Ovary (tissue), 9 donors: Measurements from ENCODE around the gene CNTNAP5. TPM values are rescaled to one million over a fixed set of nuclear protein-coding genes. Genes with fewer than 3 reads are reported as not detected.

Source experiments
- DNase-seq, 5 donors: peaks; one replicate each; pipeline ENCODE4 v3.0.0-alpha.2; 2019 to 2020
- H3K27ac ChIP-seq, 2 donors: fragments of 200-600 bp; one replicate each; pipeline versions ENCODE4 v1.5.1 to v1.8.0; 2019 to 2022
- H3K27me3 ChIP-seq: fragments of 200-600 bp; one replicate; pipeline ENCODE4 v1.8.0; 2022
- H3K36me3 ChIP-seq: fragments of 200-600 bp; sonication (generic); one replicate; pipeline ENCODE4 v1.5.1; 2019
- H3K4me1 ChIP-seq: one replicate; pipeline ENCODE4 v1.8.1; 2013; ENCODE audit warnings: mild to moderate bottlenecking, moderate library complexity; ENCODE audit not compliant: insufficient read depth
- H3K4me3 ChIP-seq: fragments of 200-600 bp; sonication (generic); one replicate; pipeline ENCODE4 v1.5.1; 2017
- H3K9me3 ChIP-seq, 2 donors: fragments of 200-600 bp in 1 of 2; sonication (generic) in 1 of 2; one replicate each; pipeline versions ENCODE4 v1.5.1 to v1.8.1; 2013 to 2019; ENCODE audit warnings: mild to moderate bottlenecking in 1 of 2, moderate library complexity in 1 of 2
- EP300 ChIP-seq: sonication (generic); formaldehyde crosslinking; IDR thresholded peaks from one replicate; pipeline ENCODE4 v1.6.1; 2017; ENCODE audit warnings: antibody characterized with exemption
- POLR2A ChIP-seq: fragments of 450-650 bp; IDR thresholded peaks from one replicate; pipeline ENCODE4 v1.6.1; 2017; ENCODE audit warnings: antibody characterized with exemption, mild to moderate bottlenecking, moderate library complexity
- WGBS, 3 donors: extraction: QIAGEN DNeasy Blood & Tissue Kit in 1 of 3; methylation state at CpG; one replicate each; pipeline versions ENCODE4 v1.1.5 to v1.1.7; 2013 to 2017; 5-methylcytosine and 5-hydroxymethylcytosine counted together
- intact Hi-C, 4 donors: fragments of 100-400 bp; cut with DNase I; formaldehyde crosslinking; loops; one replicate each; pipeline versions ENCODE4 v1.11.0 to v1.15.1; 2022 to 2023
- polyA plus RNA-seq, 2 donors: library from polyadenylated mRNA; stranded (reverse); fragments of 200-250 nt in 1 of 2; fragments of 350-450 nt in 1 of 2; fragmentation: Illumina TruSeq in 1 of 2; extraction: RNeasy Lipid Tissue Mini Kit (QIAGEN cat#74804) in 1 of 2; gene quantifications; one replicate each; pipeline ENCODE4 v1.2.3, GENCODE V29; 2013 to 2014
- total RNA-seq, 7 donors: library from RNA; depleted of rRNA in 2 of 7; stranded (reverse); fragments of >200 nt in 2 of 7; fragmentation: NEBNext Ultra II Directional in 3 of 7; extraction: Animal tissue kit (Norgen Biotek cat#: 25700) in 3 of 7; gene quantifications; one replicate each; pipeline versions ENCODE4 v1.1.0 to v1.2.4, GENCODE V29; 2016 to 2023
- TF ChIP-seq, protein P1 (sequence below), 3 donors: fragments of 450-650 bp in 2 of 3; fragments of 200-600 bp in 1 of 3; IDR thresholded peaks; one replicate each; pipeline versions ENCODE4 v1.5.1 to v1.8.0; 2016 to 2022; ENCODE audit warnings: antibody characterized with exemption in 3 of 3, mild to moderate bottlenecking in 1 of 3
- donor health status: DM: no; HTN: no; CAD: no; lungs with moderate emphysema.
- donor health status: DM: no; HTN: no; CAD: no.
- donor health status: Bipolar disorder and iron deficiency.
- donor health status: DM: yes; HTN: yes; CAD: no.
- donor health status: DM: no; HTN: no; CAD: no.
- donor health status: DM: yes; HTN: yes; CAD: no.

Gene CNTNAP5
- total and polyA plus RNA-seq, 9 donors = not detected

DNA sequence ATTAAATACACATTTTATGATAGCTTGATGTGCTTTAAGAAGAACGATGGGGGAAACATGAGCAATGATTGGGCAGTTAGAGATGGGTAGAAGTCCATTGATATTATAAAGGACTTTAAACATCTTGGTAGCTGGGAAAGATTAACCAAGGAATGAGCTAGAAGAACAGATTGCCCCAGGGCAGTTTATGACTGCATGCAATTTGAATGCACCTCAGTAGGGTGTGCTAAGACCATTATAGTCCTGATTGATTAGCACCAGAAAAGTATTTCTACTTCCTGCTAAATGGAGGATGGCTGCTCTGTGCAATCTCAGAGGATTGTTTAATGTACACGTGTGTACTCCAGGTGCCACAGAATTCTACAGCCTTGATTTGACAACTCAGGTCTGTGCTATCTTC, 641.9 kb downstream of the CNTNAP5 start:
- no peak overlapping the region for H3K27ac ChIP-seq
- no peaks in the 10 kb centered on the region for H3K9me3 ChIP-seq
- 76 to 88% (median 78%) methylated on average over 2 of the region's 2 CpGs for WGBS, 3 donors
- TF ChIP-seq POLR2A = no peak
- TF ChIP-seq, protein P1, sequence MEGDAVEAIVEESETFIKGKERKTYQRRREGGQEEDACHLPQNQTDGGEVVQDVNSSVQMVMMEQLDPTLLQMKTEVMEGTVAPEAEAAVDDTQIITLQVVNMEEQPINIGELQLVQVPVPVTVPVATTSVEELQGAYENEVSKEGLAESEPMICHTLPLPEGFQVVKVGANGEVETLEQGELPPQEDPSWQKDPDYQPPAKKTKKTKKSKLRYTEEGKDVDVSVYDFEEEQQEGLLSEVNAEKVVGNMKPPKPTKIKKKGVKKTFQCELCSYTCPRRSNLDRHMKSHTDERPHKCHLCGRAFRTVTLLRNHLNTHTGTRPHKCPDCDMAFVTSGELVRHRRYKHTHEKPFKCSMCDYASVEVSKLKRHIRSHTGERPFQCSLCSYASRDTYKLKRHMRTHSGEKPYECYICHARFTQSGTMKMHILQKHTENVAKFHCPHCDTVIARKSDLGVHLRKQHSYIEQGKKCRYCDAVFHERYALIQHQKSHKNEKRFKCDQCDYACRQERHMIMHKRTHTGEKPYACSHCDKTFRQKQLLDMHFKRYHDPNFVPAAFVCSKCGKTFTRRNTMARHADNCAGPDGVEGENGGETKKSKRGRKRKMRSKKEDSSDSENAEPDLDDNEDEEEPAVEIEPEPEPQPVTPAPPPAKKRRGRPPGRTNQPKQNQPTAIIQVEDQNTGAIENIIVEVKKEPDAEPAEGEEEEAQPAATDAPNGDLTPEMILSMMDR (IDR thresholded peaks at IDR 0.05) = no peak
- no peak for TF ChIP-seq EP300
- H3K36me3 ChIP-seq = no peaks in the 10 kb centered on the region
- H3K4me1 ChIP-seq = no peaks in the 10 kb centered on the region
- intact Hi-C loops = no loop called here
- H3K27me3 ChIP-seq = no peaks in the 10 kb centered on the region
- H3K4me3 ChIP-seq = no peak overlapping the region
- no peak for DNase-seq

DNA sequence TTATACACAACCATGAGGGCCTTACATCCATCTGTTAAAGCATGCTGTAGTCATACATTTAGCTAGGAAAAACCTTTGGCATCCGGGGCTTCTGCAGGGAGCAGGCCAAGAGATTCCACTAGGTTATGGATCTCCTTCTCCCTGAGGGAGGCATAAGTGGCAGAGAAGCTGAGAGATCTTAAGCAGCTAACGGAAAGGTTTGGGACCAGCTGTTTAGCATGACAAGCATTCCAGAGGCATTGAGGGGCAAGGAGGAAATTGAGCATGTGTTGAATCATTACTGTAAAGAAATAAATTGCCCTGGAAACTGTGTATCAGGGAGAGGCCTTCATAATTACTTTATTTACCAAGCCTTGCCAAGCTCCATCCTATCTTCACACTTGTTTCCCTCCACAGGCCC, 643.1 kb downstream of the CNTNAP5 start:
- Histone ChIP-seq H3K27me3 (no peaks in the 10 kb centered on the region), H3K4me3 (no peak overlapping the region), H3K9me3 (no peaks in the 10 kb centered on the region), H3K27ac (no peak overlapping the region), H3K4me1 (no peaks in the 10 kb centered on the region), H3K36me3 (no peaks in the 10 kb centered on the region)
- DNase-seq = no peak
- intact Hi-C loops = no loop called here
- WGBS, 3 donors = 21 to 47% (median 22%) methylated on average over 2 of the region's 2 CpGs
- TF ChIP-seq POLR2A = no peak
- TF ChIP-seq, protein P1 (IDR thresholded peaks at IDR 0.05) = no peak
- TF ChIP-seq EP300 = no peak

DNA sequence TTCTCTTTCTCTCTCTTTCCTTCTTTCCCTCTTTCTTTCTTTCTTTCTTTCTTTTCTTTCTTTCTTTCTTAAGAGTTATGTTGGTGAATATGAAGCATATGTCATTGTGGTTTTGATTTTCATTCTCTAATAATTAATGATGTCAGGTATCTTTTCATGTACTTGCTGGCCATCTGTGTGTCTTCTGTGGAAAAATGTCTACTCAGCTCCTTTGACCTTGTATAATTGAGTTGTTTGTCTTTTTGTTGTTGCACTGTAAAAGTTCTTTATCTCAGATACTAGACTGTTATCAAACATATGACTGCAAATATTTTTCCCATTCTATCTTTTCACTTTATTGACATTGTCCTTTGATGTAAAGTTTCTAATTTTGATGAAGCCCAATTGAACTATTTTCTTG, 645.1 kb downstream of the CNTNAP5 start:
- intact Hi-C loops = no loop called here
- no peak overlapping the region for H3K27ac ChIP-seq
- no peak for DNase-seq
- no peak for TF ChIP-seq EP300
- no peak overlapping the region for H3K4me3 ChIP-seq
- H3K4me1 ChIP-seq = no peaks in the 10 kb centered on the region
- H3K36me3 ChIP-seq = no peaks in the 10 kb centered on the region
- H3K9me3 ChIP-seq = no peaks in the 10 kb centered on the region
- H3K27me3 ChIP-seq = no peaks in the 10 kb centered on the region

DNA sequence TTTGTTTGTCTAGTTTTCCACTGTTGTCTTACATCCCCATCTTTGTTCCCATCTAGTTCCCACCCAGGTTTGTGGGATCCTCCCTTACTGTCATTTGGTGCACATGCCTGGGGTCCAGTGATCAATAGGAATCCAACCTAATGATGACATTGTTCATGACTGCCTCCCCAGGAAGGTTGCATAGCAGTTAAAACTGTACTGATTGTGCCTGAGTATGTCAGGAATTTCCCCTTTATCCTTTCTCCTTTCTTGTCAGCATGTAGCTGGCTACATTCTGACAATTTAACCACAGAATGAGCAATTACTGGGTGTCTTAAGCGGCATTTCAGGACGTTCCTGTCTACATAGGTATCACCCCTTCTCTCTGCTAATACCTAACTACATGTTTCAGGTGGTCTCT, 653.0 kb downstream of the CNTNAP5 start:
- no peaks in the 10 kb centered on the region for H3K27me3 ChIP-seq
- H3K4me1 ChIP-seq = no peaks in the 10 kb centered on the region
- TF ChIP-seq, protein P1 (IDR thresholded peaks at IDR 0.05) = no peak
- TF ChIP-seq EP300 (no peak), POLR2A (no peak)
- no peaks in the 10 kb centered on the region for H3K36me3 ChIP-seq
- no peak overlapping the region for H3K4me3 ChIP-seq
- no peak for DNase-seq
- H3K27ac ChIP-seq = no peak overlapping the region
- 62 to 70% (median 66%) methylated on average over 2 of the region's 2 CpGs for WGBS, 3 donors
- intact Hi-C loops = no loop called here
- H3K9me3 ChIP-seq = no peaks in the 10 kb centered on the region

DNA sequence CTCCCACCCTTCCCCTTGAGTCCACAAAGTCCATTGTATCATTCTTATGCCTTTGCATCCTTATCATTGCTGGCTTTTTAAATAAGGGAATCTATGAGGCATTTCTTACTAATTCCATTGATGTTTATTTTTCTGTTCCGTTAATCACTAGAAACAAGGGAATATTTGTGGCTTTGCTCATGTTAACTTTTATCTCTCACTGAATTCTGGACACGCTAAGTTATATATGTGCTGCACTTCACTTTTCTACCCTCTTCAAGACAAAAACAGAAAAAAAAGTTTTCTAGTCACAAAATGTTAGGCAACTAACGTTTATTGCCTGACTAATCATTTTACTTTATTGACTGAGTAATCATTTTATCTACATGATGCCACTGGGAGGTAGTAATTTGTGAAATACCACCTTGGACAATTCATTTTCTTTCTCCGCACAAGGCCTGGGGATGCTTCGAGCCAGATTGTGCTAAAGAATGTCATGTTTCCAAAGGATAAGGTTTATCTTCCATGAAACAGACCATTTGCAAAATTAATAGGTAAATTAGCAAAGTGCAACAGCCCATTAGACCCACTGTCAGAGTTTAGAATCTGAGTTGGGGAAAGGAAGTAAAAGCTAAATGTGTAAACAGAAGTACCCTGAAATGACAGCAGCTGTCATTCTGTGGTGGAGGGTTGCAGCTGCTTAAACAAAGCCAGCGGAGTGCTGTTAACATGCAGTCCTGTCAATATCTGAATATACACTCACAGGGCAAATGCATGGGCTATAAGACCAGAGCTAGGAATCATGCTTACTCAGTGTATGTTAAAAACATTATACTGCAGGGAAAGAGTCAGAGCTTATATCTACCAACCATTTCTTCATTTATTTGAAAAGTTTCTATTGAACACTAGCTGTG, 658.7 kb downstream of the CNTNAP5 start:
- Histone ChIP-seq H3K4me1 (no peaks in the 10 kb centered on the region), H3K9me3 (no peaks in the 10 kb centered on the region), H3K4me3 (no peak overlapping the region), H3K27ac (no peak overlapping the region), H3K36me3 (no peaks in the 10 kb centered on the region), H3K27me3 (no peaks in the 10 kb centered on the region)
- no peak for DNase-seq
- intact Hi-C loops = no loop called here
- 35 to 46% (median 41%) methylated on average over 6 of the region's 6 CpGs for WGBS, 3 donors
- TF ChIP-seq, protein P1 (IDR thresholded peaks at IDR 0.05) = no peak
- TF ChIP-seq POLR2A (no peak), EP300 (no peak)
